SK-N-SH (cell line): ENCODE data around the gene KLC4. TPM values are rescaled to one million over a fixed set of nuclear protein-coding genes. Genes with fewer than 3 reads are reported as not detected.

Experiments used
- CTCF ChIA-PET: fragments of 300-600, 350-600 bp; formaldehyde crosslinking; extraction: SDS; loops from one replicate; lab custom pipeline; 2021; lab: Yijun Ruan, JAX
- POLR2A ChIA-PET: fragments of 350-600 bp; sonication (Branson Sonifier 250); formaldehyde crosslinking; extraction: SDS; loops from one replicate; lab custom pipeline; 2020; ENCODE audit warnings: antibody characterized with exemption, inconsistent platforms; lab: Yijun Ruan, JAX
- DNase-seq: peaks from one replicate; pipeline ENCODE4 v3.0.0; 2012
- H2AFZ ChIP-seq: fragments of 200-600 bp; sonication (generic); 2 replicates; pipeline ENCODE4 v1.8.1; 2016; ENCODE audit warnings: antibody characterized with exemption, mild to moderate bottlenecking, low read depth
- H3F3A ChIP-seq: fragments of 200-600 bp; sonication (generic); replicated peaks from 2 replicates; pipeline ENCODE3; 2016; ENCODE audit warnings: antibody characterized with exemption, mild to moderate bottlenecking; ENCODE audit not compliant: insufficient read depth
- H3K27ac ChIP-seq, 2 experiments: fragments of 200-500 bp in 1 of 2; fragments of 200-600 bp in 1 of 2; sonication (Bioruptor generic) in 1 of 2; sonication (generic), shearing (Covaris generic) in 1 of 2; 2 replicates each; pipeline versions ENCODE4 v1.5.1 to v1.6.1; 2014 to 2016; ENCODE audit warnings: low read depth in 2 of 2, inconsistent platforms in 1 of 2, low read length in 1 of 2, mild to moderate bottlenecking in 1 of 2, mixed read lengths in 1 of 2
- H3K27me3 ChIP-seq: fragments of 200-600 bp; sonication (generic), shearing (Covaris generic); 2 replicates; pipeline ENCODE4 v1.6.1; 2016; ENCODE audit warnings: mixed run types; ENCODE audit not compliant: insufficient read depth
- H3K36me3 ChIP-seq, 2 experiments: fragments of 200-500 bp in 1 of 2; fragments of 200-600 bp in 1 of 2; sonication (Bioruptor generic) in 1 of 2; sonication (generic) in 1 of 2; replicated peaks in 1 of 2; 2 replicates each; pipeline versions ENCODE3 to v1.5.1; 2014 to 2016; ENCODE audit warnings: low read length in 1 of 2, mild to moderate bottlenecking in 1 of 2; ENCODE audit not compliant: insufficient read depth in 2 of 2, control insufficient read depth in 1 of 2
- H3K4me1 ChIP-seq, 2 experiments: fragments of 200-500 bp in 1 of 2; fragments of 200-600 bp in 1 of 2; sonication (Bioruptor generic) in 1 of 2; sonication (generic), shearing (Covaris generic) in 1 of 2; 2 replicates each; pipeline versions ENCODE4 v1.5.1 to v1.6.1; 2014 to 2016; ENCODE audit warnings: low read depth in 1 of 2, low read length in 1 of 2, mixed run types in 1 of 2; ENCODE audit not compliant: insufficient read depth in 2 of 2, control insufficient read depth in 1 of 2
- H3K4me2 ChIP-seq: fragments of 200-600 bp; sonication (generic), shearing (Covaris generic); 2 replicates; pipeline ENCODE4 v1.6.1; 2017; ENCODE audit warnings: mixed run types
- H3K4me3 ChIP-seq, 2 experiments: fragments of 200-500 bp in 1 of 2; fragments of 200-600 bp in 1 of 2; sonication (Bioruptor generic) in 1 of 2; sonication (generic), shearing (Covaris generic) in 1 of 2; 2 replicates each; pipeline versions ENCODE4 v1.5.1 to v1.8.1; 2014 to 2016; ENCODE audit warnings: low read depth in 2 of 2, inconsistent platforms in 1 of 2, low read length in 1 of 2, mild to moderate bottlenecking in 1 of 2, mixed read lengths in 1 of 2, moderate library complexity in 1 of 2
- H3K79me2 ChIP-seq: fragments of 200-600 bp; sonication (generic); 2 replicates; pipeline ENCODE4 v1.8.1; 2017; ENCODE audit warnings: mild to moderate bottlenecking; ENCODE audit not compliant: insufficient read depth
- H3K9ac ChIP-seq: fragments of 200-600 bp; sonication (generic); 2 replicates; pipeline ENCODE4 v1.6.1; 2017; ENCODE audit warnings: mixed run types
- H3K9me2 ChIP-seq: fragments of 200-600 bp; sonication (generic); 2 replicates; pipeline ENCODE4 v1.6.1; 2017; ENCODE audit warnings: mixed run types
- H3K9me3 ChIP-seq: fragments of 200-600 bp; sonication (generic); 2 replicates; pipeline ENCODE4 v1.6.1; 2017; ENCODE audit warnings: mixed run types, mild to moderate bottlenecking, moderate library complexity
- H4K20me1 ChIP-seq: fragments of 200-600 bp; sonication (generic); 2 replicates; pipeline ENCODE4 v1.6.1; 2017; ENCODE audit warnings: mild to moderate bottlenecking, mixed run types; ENCODE audit not compliant: insufficient read depth
- EP300 ChIP-seq, 2 experiments: IDR thresholded peaks; 2 replicates each; pipeline versions ENCODE4 v1.4.0 to v1.6.1; 2012; ENCODE audit warnings: borderline replicate concordance in 1 of 2, low read depth in 1 of 2, low read length in 1 of 2
- EZH2phosphoT487 ChIP-seq: fragments of 200-600 bp; sonication (generic); IDR thresholded peaks from 2 replicates; pipeline ENCODE4 v1.6.1; 2017; ENCODE audit warnings: low read depth, mixed run types, mild to moderate bottlenecking, antibody characterized with exemption, moderate library complexity, borderline replicate concordance
- FOXM1 ChIP-seq: IDR thresholded peaks from 2 replicates; pipeline ENCODE4 v1.4.0; 2012; ENCODE audit warnings: low read depth, mild to moderate bottlenecking
- GABPA ChIP-seq: IDR thresholded peaks from 2 replicates; pipeline ENCODE4 v1.4.0; 2012; ENCODE audit warnings: low read depth, mild to moderate bottlenecking
- MEF2A ChIP-seq: IDR thresholded peaks from 2 replicates; pipeline ENCODE4 v1.4.0; 2012; ENCODE audit warnings: low read depth, borderline replicate concordance
- NFIC ChIP-seq: IDR thresholded peaks from 2 replicates; pipeline ENCODE4 v1.4.0; 2012; ENCODE audit warnings: borderline replicate concordance
- POLR2AphosphoS5 ChIP-seq: IDR thresholded peaks from 2 replicates; pipeline ENCODE4 v1.6.1; 2012; ENCODE audit warnings: low read depth, low read length
- RAD21 ChIP-seq: IDR thresholded peaks from 2 replicates; pipeline ENCODE4 v1.6.1; 2012; ENCODE audit warnings: mild to moderate bottlenecking, low read length
- REST ChIP-seq: IDR thresholded peaks from 2 replicates; pipeline ENCODE4 v1.6.1; 2012; ENCODE audit warnings: mild to moderate bottlenecking, low read depth, low read length, moderate library complexity
- RFX5 ChIP-seq: IDR thresholded peaks from 2 replicates; pipeline ENCODE4 v1.6.1; 2012; ENCODE audit warnings: mild to moderate bottlenecking, improper control_type of control experiment, low read length
- RXRA ChIP-seq: IDR thresholded peaks from 2 replicates; pipeline ENCODE4 v1.4.0; 2012; ENCODE audit warnings: low read depth, mild to moderate bottlenecking, borderline replicate concordance
- USF1 ChIP-seq: IDR thresholded peaks from 2 replicates; pipeline ENCODE4 v1.4.0; 2012; ENCODE audit warnings: low read depth, borderline replicate concordance
- ZBTB33 ChIP-seq: IDR thresholded peaks from 2 replicates; pipeline ENCODE4 v1.4.0; 2012; ENCODE audit warnings: low read depth, borderline replicate concordance
- WGBS: methylation state at CpG from one replicate; pipeline ENCODE4 v1.1.6; 2017; ENCODE audit warnings: low lambda C conversion rate; 5-methylcytosine and 5-hydroxymethylcytosine counted together
- polyA plus RNA-seq, 3 experiments: library from polyadenylated mRNA; depleted of rRNA; stranded (reverse); fragments of >200 nt; gene quantifications; 2 replicates each; pipeline ENCODE4 v1.2.3, GENCODE V29; 2012

The KLC4 gene
- polyA plus RNA-seq, 1 of the 3 experiments (the other 2 are of a cell fraction) = 17.5 TPM

- H2AFZ ChIP-seq = no peak overlapping the region
- no peak for DNase-seq
- no peaks in the 10 kb centered on the region for H3K9me3 ChIP-seq
- ChIA-PET POLR2A (interaction anchor here (1.0 kb wide), 1 partner anchor 12 kb away, joined by 4 read pairs; no protein-coding TSS in a partner anchor), CTCF (interaction anchor here (1.1 to 2.4 kb wide), 3 partner anchors 10 to 53 kb away, joined by 3 to 8 read pairs (median 5); no protein-coding TSS in a partner anchor)
- H3K79me2 ChIP-seq = peaks cover 100% of the 10 kb centered on the region
- H3K27me3 ChIP-seq = no peaks in the 10 kb centered on the region
- H3K4me2 ChIP-seq = peak overlapping the region; percentile 64
- H3K9me2 ChIP-seq = no peaks in the 10 kb centered on the region
- no peak overlapping the region for H3K4me3 ChIP-seq
- peak overlapping the region; percentile 43 to 51; a peak in 3 of 4 replicates for H3K27ac ChIP-seq
- peaks cover 14% of the 10 kb centered on the region for H3F3A ChIP-seq
- 81% methylated on average over 4 of the region's 8 CpGs for WGBS
- no peaks in the 10 kb centered on the region for H3K36me3 ChIP-seq
- H4K20me1 ChIP-seq = peaks cover 19% of the 10 kb centered on the region
- H3K9ac ChIP-seq = no peak overlapping the region; the same call in 1 of the 2 replicates
- peaks cover 19 to 48% of the 10 kb centered on the region in 2 experiments for H3K4me1 ChIP-seq
- TF ChIP-seq RAD21 = no peak
- TF ChIP-seq MEF2A = no peak
- TF ChIP-seq RXRA = no peak
- no peak for TF ChIP-seq FOXM1
- TF ChIP-seq GABPA = no peak
- TF ChIP-seq POLR2AphosphoS5 = no peak
- no peak for TF ChIP-seq REST
- no peak for TF ChIP-seq USF1
- TF ChIP-seq EP300 (IDR thresholded peaks at IDR 0.05; ENCODE audit: borderline replicate concordance in 1 of 2, low read depth in 1 of 2, low read length in 1 of 2) = no peak
- TF ChIP-seq ZBTB33 = no peak
- no peak for TF ChIP-seq NFIC
- no peak for TF ChIP-seq RFX5
- no peak for TF ChIP-seq EZH2phosphoT487
Measured at GRCh38 chr6:43089874-43090558, 30.6 kb downstream of the KLC4 start.
